Keratinocyte (primary cell): ENCODE results near the gene CPHXL2. TPM values are rescaled to one million over a fixed set of nuclear protein-coding genes. Genes with fewer than 3 reads are reported as not detected.

Experiments used
- DNase-seq: peaks from one replicate; pipeline ENCODE4 v3.0.0-alpha.2; 2011; ENCODE audit warnings: low read depth, missing footprints, low spot score
- FAIRE-seq: peaks from 2 replicates; lab custom pipeline; 2011; peaks lifted over from hg19 to GRCh38; lab: Jason Lieb, UNC
- H2AFZ ChIP-seq: 2 replicates; pipeline ENCODE4 v1.6.0; 2012; ENCODE audit warnings: low read length, control low read depth, inconsistent platforms; ENCODE audit not compliant: control insufficient read depth
- H3K27ac ChIP-seq: 2 replicates; pipeline ENCODE4 v1.5.1; 2011; ENCODE audit warnings: low read length; ENCODE audit not compliant: control insufficient read depth, insufficient read depth
- H3K27me3 ChIP-seq: 3 replicates; pipeline ENCODE4 v1.6.0; 2011; ENCODE audit warnings: low read length; ENCODE audit not compliant: control insufficient read depth, insufficient read depth; ENCODE audit errors: extremely low read depth
- H3K36me3 ChIP-seq, 2 experiments: 2 replicates in 1 of 2; 3 replicates in 1 of 2; pipeline ENCODE4 v1.5.1; 2011; ENCODE audit warnings: low read length in 2 of 2, mild to moderate bottlenecking in 1 of 2; ENCODE audit not compliant: control insufficient read depth in 2 of 2, insufficient read depth in 2 of 2; ENCODE audit errors: extremely low read depth in 1 of 2
- H3K4me1 ChIP-seq: 3 replicates; pipeline ENCODE4 v1.5.1; 2011; ENCODE audit warnings: low read length; ENCODE audit not compliant: control insufficient read depth, insufficient read depth; ENCODE audit errors: extremely low read depth
- H3K4me2 ChIP-seq: 3 replicates; pipeline ENCODE4 v1.6.0; 2011; ENCODE audit warnings: low read depth, low read length; ENCODE audit not compliant: control insufficient read depth, insufficient read depth; ENCODE audit errors: extremely low read depth
- H3K4me3 ChIP-seq, 3 experiments: fragments of 200-600 bp in 1 of 3; sonication (generic) in 1 of 3; 2 replicates in 2 of 3; 3 replicates in 1 of 3; pipeline ENCODE4 v1.5.1; 2011 to 2016; ENCODE audit warnings: low read length in 3 of 3, mild to moderate bottlenecking in 3 of 3, control low read depth in 2 of 3, inconsistent platforms in 1 of 3, low read depth in 1 of 3, mixed read lengths in 1 of 3, mixed run types in 1 of 3, moderate library complexity in 1 of 3; ENCODE audit not compliant: control insufficient read depth in 2 of 3, insufficient read depth in 2 of 3; ENCODE audit errors: extremely low read depth in 1 of 3
- H3K79me2 ChIP-seq: 2 replicates; pipeline ENCODE4 v1.6.0; 2012; ENCODE audit warnings: low read length; ENCODE audit not compliant: control insufficient read depth, insufficient read depth
- H3K9ac ChIP-seq: 3 replicates; pipeline ENCODE4 v1.6.0; 2011; ENCODE audit warnings: low read length; ENCODE audit not compliant: control insufficient read depth, insufficient read depth; ENCODE audit errors: extremely low read depth
- H3K9me1 ChIP-seq: 3 replicates; pipeline ENCODE4 v1.6.0; 2011; ENCODE audit warnings: low read length; ENCODE audit not compliant: control insufficient read depth, insufficient read depth; ENCODE audit errors: extremely low read depth
- H3K9me3 ChIP-seq: 2 replicates; pipeline ENCODE4 v1.5.1; 2012; ENCODE audit warnings: low read depth, low read length; ENCODE audit not compliant: control insufficient read depth
- H4K20me1 ChIP-seq: 3 replicates; pipeline ENCODE4 v1.6.0; 2011; ENCODE audit warnings: low read length; ENCODE audit not compliant: control insufficient read depth, insufficient read depth; ENCODE audit errors: extremely low read depth
- CTCF ChIP-seq, 3 experiments: IDR thresholded peaks in 1 of 3; conservative IDR thresholded peaks in 1 of 3; optimal IDR thresholded peaks in 1 of 3; 2 replicates in 2 of 3; 3 replicates in 1 of 3; pipeline versions ENCODE3 to v1.5.1; 2011; ENCODE audit warnings: low read length in 3 of 3, mild to moderate bottlenecking in 3 of 3, moderate library complexity in 2 of 3, control low read depth in 1 of 3, inconsistent platforms in 1 of 3; ENCODE audit not compliant: insufficient read depth in 2 of 3; ENCODE audit errors: extremely low read depth in 1 of 3
- EZH2 ChIP-seq: IDR thresholded peaks from one replicate; pipeline ENCODE4 v1.6.1; 2012; ENCODE audit warnings: inconsistent platforms, mild to moderate bottlenecking, low read length, moderate library complexity
- dilution Hi-C: fragments of 300-500 bp; cut with MboI; formaldehyde crosslinking; loops from one replicate; pipeline ENCODE4 v1.7.0; 2020; ENCODE audit warnings: low sequenced_read_pairs; ENCODE audit not compliant: extremely low pct_ligation_motif_present
- polyA plus RNA-seq, 5 experiments: library from polyadenylated mRNA; depleted of rRNA in 3 of 5; stranded (reverse) in 3 of 5; stranded (forward) in 1 of 5; unstranded in 1 of 5; fragments of >200 nt; gene quantifications; 1 replicate in 1 of 5; 2 replicates in 3 of 5; 3 replicates in 1 of 5; pipeline versions ENCODE4 v1.2.1 to v1.2.3, GENCODE V29; 2011 to 2012; ENCODE audit warnings: missing spikeins in 2 of 5, low read depth in 1 of 5, low replicate concordance in 1 of 5

Gene CPHXL2
- polyA plus RNA-seq, 1 donor (not counting 4 experiments of a cell fraction or from before 2014, with no cell fraction given), result not detected

GRCh38 chr16:75660726-75661302 lies 16.0 kb downstream of the CPHXL2 start:
- FAIRE-seq, result no peak

GRCh38 chr16:75660321-75660720 lies 16.5 kb downstream of the CPHXL2 start:
- Histone ChIP-seq H4K20me1 (no peaks in the 10 kb centered on the region), H3K36me3 (peaks cover 10 to 15% of the 10 kb centered on the region in 2 experiments), H3K9ac (no peak overlapping the region), H3K79me2 (peaks cover 3% of the 10 kb centered on the region), H3K4me2 (no peak overlapping the region), H3K27ac (no peak overlapping the region), H3K4me1 (no peaks in the 10 kb centered on the region), H3K9me3 (no peaks in the 10 kb centered on the region), H3K27me3 (no peaks in the 10 kb centered on the region), H2AFZ (no peak overlapping the region), H3K4me3 (no peak overlapping the region), H3K9me1 (no peaks in the 10 kb centered on the region)
- DNase-seq, result no peak
- FAIRE-seq, result no peak
- dilution Hi-C loops, result no loop called here
- no peak for TF ChIP-seq CTCF (optimal IDR thresholded peaks at IDR 0.05 in 1 of 3, IDR thresholded peaks at IDR 0.05 in 1 of 3, conservative IDR thresholded peaks at IDR 0.05 in 1 of 3; ENCODE audit: extremely low read depth in 1 of 3, insufficient read depth in 2 of 3, low read length in 3 of 3)

More at GRCh38 chr16:75660726-75661302, 16.0 kb downstream of the CPHXL2 start:
- Histone ChIP-seq H3K9ac (no peak overlapping the region), H3K27ac (no peak overlapping the region), H3K36me3 (peaks cover 10 to 14% of the 10 kb centered on the region in 2 experiments), H2AFZ (no peak overlapping the region), H3K4me2 (no peak overlapping the region), H3K4me1 (no peaks in the 10 kb centered on the region), H3K27me3 (no peaks in the 10 kb centered on the region), H3K79me2 (peaks cover 2% of the 10 kb centered on the region), H4K20me1 (no peaks in the 10 kb centered on the region), H3K9me1 (no peaks in the 10 kb centered on the region), H3K9me3 (no peaks in the 10 kb centered on the region), H3K4me3 (no peak overlapping the region)
- dilution Hi-C loops, result no loop called here
- DNase-seq, result no peak
- TF ChIP-seq CTCF (optimal IDR thresholded peaks at IDR 0.05 in 1 of 3, IDR thresholded peaks at IDR 0.05 in 1 of 3, conservative IDR thresholded peaks at IDR 0.05 in 1 of 3; ENCODE audit: extremely low read depth in 1 of 3, insufficient read depth in 2 of 3, low read length in 3 of 3) (no peak), EZH2 (no peak)
